Muscle layer of colon (tissue), 2 donors: ENCODE measurements around the gene ETNK2.

Source experiments
- H3K27ac ChIP-seq: one replicate; pipeline ENCODE4 v1.7.0; 2013; ENCODE audit warnings: low read depth, mild to moderate bottlenecking, low read length, moderate library complexity
- H3K27me3 ChIP-seq, 2 donors: one replicate each; pipeline ENCODE4 v1.7.0; 2013; ENCODE audit warnings: low read length in 2 of 2, mild to moderate bottlenecking in 2 of 2; ENCODE audit not compliant: insufficient read depth in 2 of 2, control insufficient read depth in 1 of 2
- H3K36me3 ChIP-seq: one replicate; pipeline ENCODE4 v1.7.0; 2013; ENCODE audit warnings: mild to moderate bottlenecking, low read length; ENCODE audit not compliant: insufficient read depth
- H3K4me1 ChIP-seq: one replicate; pipeline ENCODE4 v1.7.0; 2013; ENCODE audit warnings: mild to moderate bottlenecking, low read length; ENCODE audit not compliant: insufficient read depth
- H3K4me3 ChIP-seq, 2 donors: one replicate each; pipeline ENCODE4 v1.7.0; 2013; ENCODE audit warnings: low read length in 2 of 2, low read depth in 1 of 2, mild to moderate bottlenecking in 1 of 2, moderate library complexity in 1 of 2
- H3K9ac ChIP-seq: one replicate; pipeline ENCODE4 v1.7.0; 2013; ENCODE audit warnings: low read length
- H3K9me3 ChIP-seq: one replicate; pipeline ENCODE4 v1.7.0; 2013; ENCODE audit warnings: mild to moderate bottlenecking, low read length
- donor health status: abdominal sarcoma.
- donor health status: Adenocarcinoma of cecum.

The ETNK2 gene

GRCh38 chr1:204152310-204153044 lies 633 bp upstream of the ETNK2 start:
- H3K36me3 ChIP-seq: no peaks in the 10 kb centered on the region
- peaks cover 0 to 4% of the 10 kb centered on the region in 2 donors for H3K27me3 ChIP-seq
- H3K9me3 ChIP-seq: no peaks in the 10 kb centered on the region
- no peak overlapping the region for H3K9ac ChIP-seq
- peak overlapping the region; percentile 19 for H3K27ac ChIP-seq
- peak overlapping the region; percentile 37 to 50 for H3K4me3 ChIP-seq
- peaks cover 7% of the 10 kb centered on the region for H3K4me1 ChIP-seq

GRCh38 chr1:204150702-204151551 lies 917 bp downstream of the ETNK2 start:
- H3K27ac ChIP-seq: peak overlapping the region; percentile 62
- peaks cover 0 to 4% of the 10 kb centered on the region in 2 donors for H3K27me3 ChIP-seq
- no peaks in the 10 kb centered on the region for H3K9me3 ChIP-seq
- no peak overlapping the region for H3K9ac ChIP-seq
- H3K36me3 ChIP-seq: no peaks in the 10 kb centered on the region
- H3K4me3 ChIP-seq: peak overlapping the region; percentile 63 to 76
- peaks cover 7% of the 10 kb centered on the region for H3K4me1 ChIP-seq

- H3K4me3 ChIP-seq: no peak overlapping the region
- no peaks in the 10 kb centered on the region for H3K9me3 ChIP-seq
- H3K27ac ChIP-seq: no peak overlapping the region
- no peaks in the 10 kb centered on the region for H3K36me3 ChIP-seq
- no peak overlapping the region for H3K9ac ChIP-seq
- H3K4me1 ChIP-seq: peaks cover 7% of the 10 kb centered on the region
- H3K27me3 ChIP-seq: peaks cover 0 to 4% of the 10 kb centered on the region in 2 donors
Observed at GRCh38 chr1:204149635-204150565, 1.9 kb downstream of the ETNK2 start.

GRCh38 chr1:204149107-204149506 lies 2.7 kb downstream of the ETNK2 start:
- Histone ChIP-seq H3K4me1 (peaks cover 7% of the 10 kb centered on the region), H3K36me3 (no peaks in the 10 kb centered on the region), H3K27me3 (no peaks in the 10 kb centered on the region), H3K9ac (no peak overlapping the region), H3K4me3 (no peak overlapping the region), H3K9me3 (no peaks in the 10 kb centered on the region), H3K27ac (no peak overlapping the region)

GRCh38 chr1:204147406-204148383 lies 4.1 kb downstream of the ETNK2 start:
- no peak overlapping the region for H3K9ac ChIP-seq
- no peak overlapping the region for H3K27ac ChIP-seq
- H3K4me3 ChIP-seq: no peak overlapping the region
- H3K4me1 ChIP-seq: peaks cover 6% of the 10 kb centered on the region
- no peaks in the 10 kb centered on the region for H3K27me3 ChIP-seq
- H3K36me3 ChIP-seq: no peaks in the 10 kb centered on the region
- no peaks in the 10 kb centered on the region for H3K9me3 ChIP-seq

GRCh38 chr1:204146965-204147364 lies 4.9 kb downstream of the ETNK2 start:
- Histone ChIP-seq H3K4me1 (no peaks in the 10 kb centered on the region), H3K27me3 (no peaks in the 10 kb centered on the region), H3K36me3 (no peaks in the 10 kb centered on the region), H3K4me3 (no peak overlapping the region), H3K9me3 (no peaks in the 10 kb centered on the region), H3K9ac (no peak overlapping the region), H3K27ac (no peak overlapping the region)

- no peak overlapping the region for H3K4me3 ChIP-seq
- no peaks in the 10 kb centered on the region for H3K9me3 ChIP-seq
- no peak overlapping the region for H3K9ac ChIP-seq
- H3K4me1 ChIP-seq: no peaks in the 10 kb centered on the region
- no peaks in the 10 kb centered on the region for H3K36me3 ChIP-seq
- H3K27ac ChIP-seq: no peak overlapping the region
- H3K27me3 ChIP-seq: no peaks in the 10 kb centered on the region
Observed at GRCh38 chr1:204146309-204146708, 5.5 kb downstream of the ETNK2 start.

GRCh38 chr1:204145033-204145504 lies 6.8 kb downstream of the ETNK2 start:
- Histone ChIP-seq H3K4me3 (no peak overlapping the region), H3K4me1 (no peaks in the 10 kb centered on the region), H3K9me3 (no peaks in the 10 kb centered on the region), H3K36me3 (no peaks in the 10 kb centered on the region), H3K27ac (no peak overlapping the region), H3K9ac (no peak overlapping the region), H3K27me3 (no peaks in the 10 kb centered on the region)

GRCh38 chr1:204143276-204144041 lies 8.4 kb downstream of the ETNK2 start:
- Histone ChIP-seq H3K27ac (no peak overlapping the region), H3K9ac (no peak overlapping the region), H3K4me1 (no peaks in the 10 kb centered on the region), H3K4me3 (no peak overlapping the region), H3K9me3 (no peaks in the 10 kb centered on the region), H3K27me3 (no peaks in the 10 kb centered on the region), H3K36me3 (no peaks in the 10 kb centered on the region)
